Stimulated activated CD4-positive, alpha-beta T cell treated with anti-CD3 and anti-CD28 coated beads, Interleukin-2, amount 100 ng/mL, for 48 hours (primary cell): ENCODE results near the gene USF3.

Experiments
- DNase-seq, 2 donors: peaks; one replicate each; pipeline ENCODE4 v3.0.0-alpha.2; 2020

The USF3 gene

GRCh38 chr3:113601240-113601639, 95.2 kb downstream of the USF3 start:
- no peak for DNase-seq

- DNase-seq: no peak
Measured at GRCh38 chr3:113600418-113601182, 95.8 kb downstream of the USF3 start.
